OCI-LY1 (cell line): ENCODE measurements around the gene LCE1B.

Experiments
- H2AFZ ChIP-seq: fragments of 200-600 bp; sonication (generic), shearing (Covaris generic); 2 replicates; pipeline ENCODE4 v1.6.0; 2014; ENCODE audit warnings: antibody characterized with exemption, mild to moderate bottlenecking, low read length
- H3F3A ChIP-seq: fragments of 200-600 bp; sonication (generic), shearing (Covaris generic); 2 replicates; pipeline ENCODE4 v1.6.0; 2014; ENCODE audit warnings: mild to moderate bottlenecking, antibody characterized with exemption, low read length, moderate library complexity; ENCODE audit not compliant: insufficient read depth
- H3K27ac ChIP-seq: fragments of 200-600 bp; sonication (generic); 2 replicates; pipeline ENCODE4 v1.5.1; 2014; ENCODE audit warnings: low read length, mixed run types, mild to moderate bottlenecking, low read depth; ENCODE audit not compliant: poor library complexity, severe bottlenecking
- H3K27me3 ChIP-seq: fragments of 200-600 bp; sonication (generic); 2 replicates; pipeline ENCODE4 v1.6.0; 2014; ENCODE audit warnings: antibody characterized with exemption, mild to moderate bottlenecking, low read length, moderate library complexity; ENCODE audit not compliant: insufficient read depth
- H3K36me3 ChIP-seq: fragments of 200-600 bp; sonication (generic); 2 replicates; pipeline ENCODE4 v1.6.1; 2014; ENCODE audit warnings: mild to moderate bottlenecking, antibody characterized with exemption, low read length, moderate library complexity, mixed read lengths; ENCODE audit not compliant: insufficient read depth
- H3K4me1 ChIP-seq: fragments of 200-600 bp; sonication (generic); 2 replicates; pipeline ENCODE4 v1.5.1; 2014; ENCODE audit warnings: mild to moderate bottlenecking, low read length, moderate library complexity; ENCODE audit not compliant: insufficient read depth, severe bottlenecking
- H3K4me2 ChIP-seq: fragments of 200-600 bp; sonication (generic), shearing (Covaris generic); 2 replicates; pipeline ENCODE4 v1.6.1; 2014; ENCODE audit warnings: low read length
- H3K4me3 ChIP-seq: fragments of 200-600 bp; sonication (generic); 2 replicates; pipeline ENCODE4 v1.5.1; 2014; ENCODE audit warnings: low read length, low read depth, mild to moderate bottlenecking, mixed read lengths; ENCODE audit not compliant: poor library complexity, severe bottlenecking
- H3K79me2 ChIP-seq: fragments of 200-600 bp; shearing (Covaris generic); 2 replicates; pipeline ENCODE4 v1.6.1; 2016; ENCODE audit warnings: mixed run types, low read length, mixed read lengths; ENCODE audit not compliant: insufficient read depth
- H3K9ac ChIP-seq: fragments of 200-600 bp; sonication (generic), shearing (Covaris generic); 2 replicates; pipeline ENCODE4 v1.6.1; 2014; ENCODE audit warnings: mild to moderate bottlenecking, low read length, mixed read lengths
- H3K9me2 ChIP-seq: fragments of 200-600 bp; sonication (generic), shearing (Covaris generic); 2 replicates; pipeline ENCODE4 v1.6.1; 2014; ENCODE audit warnings: low read depth, mild to moderate bottlenecking, low read length, mixed read lengths
- H3K9me3 ChIP-seq: fragments of 200-600 bp; shearing (Covaris generic); 2 replicates; pipeline ENCODE4 v1.6.1; 2014; ENCODE audit warnings: low read length, mixed read lengths
- H4K20me1 ChIP-seq: fragments of 200-600 bp; sonication (generic), shearing (Covaris generic); 2 replicates; pipeline ENCODE4 v1.6.0; 2016; ENCODE audit warnings: mild to moderate bottlenecking, low read length; ENCODE audit not compliant: insufficient read depth
- EZH2 ChIP-seq: fragments of 200-600 bp; sonication (generic), shearing (Covaris generic); IDR thresholded peaks from 2 replicates; pipeline ENCODE4 v1.8.0; 2017; ENCODE audit warnings: borderline replicate concordance, mixed run types, mild to moderate bottlenecking, antibody characterized with exemption, low read length, moderate library complexity, mixed read lengths
- TF ChIP-seq, protein P1 (sequence below): fragments of 200-600 bp; sonication (generic), shearing (Covaris generic); IDR thresholded peaks from 2 replicates; pipeline ENCODE4 v1.5.1; 2017; ENCODE audit warnings: mild to moderate bottlenecking, antibody characterized with exemption, low read length, moderate library complexity, mixed read lengths

The LCE1B gene

GRCh38 chr1:152774875-152775274 lies 36.9 kb upstream of the LCE1B start, which contains the start of gene LCE1F:
Gene LCE1F, plus strand, starts transcription at chr1:152775140. Its CDS starts 1,232 bp downstream, at chr1:152776372.
- no peak within 1 kb of the TSS for H3K4me2 ChIP-seq
- H3K27me3 ChIP-seq, result no peaks in the 10 kb centered on the region
- H3K9me3 ChIP-seq, result no peaks in the 10 kb centered on the region
- no peaks in the 10 kb centered on the region for H3F3A ChIP-seq
- no peaks in the 10 kb centered on the region for H4K20me1 ChIP-seq
- H3K36me3 ChIP-seq, result no peaks in the 10 kb centered on the region
- H3K9me2 ChIP-seq, result no peaks in the 10 kb centered on the region
- no peak within 1 kb of the TSS for H2AFZ ChIP-seq
- H3K79me2 ChIP-seq, result no peaks in the 10 kb centered on the region
- TF ChIP-seq, protein P1, sequence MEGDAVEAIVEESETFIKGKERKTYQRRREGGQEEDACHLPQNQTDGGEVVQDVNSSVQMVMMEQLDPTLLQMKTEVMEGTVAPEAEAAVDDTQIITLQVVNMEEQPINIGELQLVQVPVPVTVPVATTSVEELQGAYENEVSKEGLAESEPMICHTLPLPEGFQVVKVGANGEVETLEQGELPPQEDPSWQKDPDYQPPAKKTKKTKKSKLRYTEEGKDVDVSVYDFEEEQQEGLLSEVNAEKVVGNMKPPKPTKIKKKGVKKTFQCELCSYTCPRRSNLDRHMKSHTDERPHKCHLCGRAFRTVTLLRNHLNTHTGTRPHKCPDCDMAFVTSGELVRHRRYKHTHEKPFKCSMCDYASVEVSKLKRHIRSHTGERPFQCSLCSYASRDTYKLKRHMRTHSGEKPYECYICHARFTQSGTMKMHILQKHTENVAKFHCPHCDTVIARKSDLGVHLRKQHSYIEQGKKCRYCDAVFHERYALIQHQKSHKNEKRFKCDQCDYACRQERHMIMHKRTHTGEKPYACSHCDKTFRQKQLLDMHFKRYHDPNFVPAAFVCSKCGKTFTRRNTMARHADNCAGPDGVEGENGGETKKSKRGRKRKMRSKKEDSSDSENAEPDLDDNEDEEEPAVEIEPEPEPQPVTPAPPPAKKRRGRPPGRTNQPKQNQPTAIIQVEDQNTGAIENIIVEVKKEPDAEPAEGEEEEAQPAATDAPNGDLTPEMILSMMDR, result no peak; the same call in 1 of the 2 replicates
- TF ChIP-seq EZH2, result no peak
- H3K9ac ChIP-seq, result no peak within 1 kb of the TSS
- H3K4me1 ChIP-seq, result no peaks in the 10 kb centered on the region
- no peak within 1 kb of the TSS for H3K4me3 ChIP-seq
- H3K27ac ChIP-seq, result no peak within 1 kb of the TSS

DNA sequence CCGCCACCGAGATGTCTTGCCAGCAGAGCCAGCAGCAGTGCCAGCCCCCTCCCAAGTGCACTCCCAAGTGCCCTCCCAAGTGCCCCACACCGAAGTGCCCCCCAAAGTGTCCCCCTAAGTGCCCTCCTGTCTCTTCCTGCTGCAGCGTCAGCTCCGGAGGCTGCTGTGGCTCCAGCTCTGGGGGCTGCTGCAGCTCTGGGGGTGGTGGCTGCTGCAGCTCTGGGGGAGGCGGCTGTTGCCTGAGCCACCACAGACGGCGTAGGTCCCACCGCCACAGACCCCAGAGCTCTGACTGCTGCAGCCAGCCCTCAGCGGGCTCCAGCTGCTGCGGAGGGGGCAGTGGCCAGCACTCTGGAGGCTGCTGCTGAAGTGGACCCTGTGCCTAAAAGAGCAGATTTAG lies 35.4 kb upstream of the LCE1B start:
- H3F3A ChIP-seq, result no peaks in the 10 kb centered on the region
- H2AFZ ChIP-seq, result no peak overlapping the region
- H3K36me3 ChIP-seq, result no peaks in the 10 kb centered on the region
- no peaks in the 10 kb centered on the region for H4K20me1 ChIP-seq
- TF ChIP-seq, protein P1, result no peak
- TF ChIP-seq EZH2, result no peak
- H3K9ac ChIP-seq, result no peak overlapping the region
- no peak overlapping the region for H3K4me3 ChIP-seq
- no peaks in the 10 kb centered on the region for H3K9me2 ChIP-seq
- no peaks in the 10 kb centered on the region for H3K79me2 ChIP-seq
- no peaks in the 10 kb centered on the region for H3K27me3 ChIP-seq
- H3K27ac ChIP-seq, result no peak overlapping the region
- H3K4me2 ChIP-seq, result no peak overlapping the region
- no peaks in the 10 kb centered on the region for H3K4me1 ChIP-seq
- H3K9me3 ChIP-seq, result no peaks in the 10 kb centered on the region

DNA sequence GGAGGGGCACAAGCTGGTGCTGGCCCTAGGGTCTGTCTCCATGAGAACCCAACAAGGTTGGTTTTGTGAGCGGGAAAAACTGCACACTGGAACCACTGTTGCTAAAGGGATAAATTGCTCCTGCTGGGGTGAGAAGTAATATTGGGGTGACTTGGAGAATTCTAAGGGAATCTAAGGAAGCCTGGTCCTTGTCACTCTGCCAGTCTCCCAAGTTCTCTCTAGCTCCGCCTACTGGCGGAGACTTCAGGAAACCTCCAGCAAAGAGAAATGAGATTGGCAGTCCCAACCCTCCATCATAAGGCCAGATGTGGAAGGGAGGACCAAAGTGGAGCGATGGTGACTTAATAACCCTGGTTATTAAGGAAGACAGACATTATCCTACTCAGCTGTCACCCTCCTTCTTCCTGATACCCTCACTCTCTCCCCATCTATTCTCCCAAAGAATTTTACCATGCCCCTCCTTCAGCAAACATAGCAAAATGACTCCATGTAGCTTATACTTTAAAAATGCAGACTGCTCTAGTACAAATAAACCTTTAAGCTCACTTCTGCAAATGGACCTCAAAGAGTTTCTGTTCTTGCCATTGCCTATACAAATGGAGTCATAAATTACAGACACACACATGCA lies 34.1 kb upstream of the LCE1B start:
- Histone ChIP-seq H3K4me1 (no peaks in the 10 kb centered on the region), H3K36me3 (no peaks in the 10 kb centered on the region), H4K20me1 (no peaks in the 10 kb centered on the region), H3K79me2 (no peaks in the 10 kb centered on the region), H3F3A (no peaks in the 10 kb centered on the region), H3K4me3 (no peak overlapping the region), H3K9ac (no peak overlapping the region), H3K27me3 (no peaks in the 10 kb centered on the region), H2AFZ (no peak overlapping the region), H3K9me3 (no peaks in the 10 kb centered on the region), H3K4me2 (no peak overlapping the region), H3K27ac (no peak overlapping the region), H3K9me2 (no peaks in the 10 kb centered on the region)
- TF ChIP-seq EZH2, result no peak
- TF ChIP-seq, protein P1, result peak; percentile 59; the same call in 1 of the 2 replicates
